RWPE2 (cell line): ENCODE data around the gene NOX5.

Source experiments
- ATAC-seq: fragments of 200-7000 bp; cut with Tn5 transposase; 3 replicates; pipeline ENCODE4 v1.9.1; 2021; ENCODE audit warnings: low read depth
- DNase-seq: peaks from one replicate; pipeline ENCODE4 v3.0.0-alpha.2; 2020; ENCODE audit warnings: low spot score
- H3K27ac ChIP-seq: fragments of 450-650 bp; 2 replicates; pipeline ENCODE4 v1.5.1; 2017; ENCODE audit warnings: mild to moderate bottlenecking; ENCODE audit not compliant: poor library complexity, severe bottlenecking
- H3K27me3 ChIP-seq: fragments of 250-450 bp; sonication (Bioruptor Pico); 2 replicates; pipeline ENCODE4 v1.5.1; 2021; ENCODE audit warnings: mild to moderate bottlenecking, moderate library complexity; ENCODE audit not compliant: insufficient read depth, poor library complexity, severe bottlenecking
- H3K36me3 ChIP-seq: fragments of 250-450 bp; sonication (Bioruptor Pico); 2 replicates; pipeline ENCODE4 v1.5.1; 2020; ENCODE audit warnings: low read depth, mild to moderate bottlenecking, moderate library complexity
- H3K4me1 ChIP-seq: fragments of 250-450 bp; sonication (Bioruptor Pico); 2 replicates; pipeline ENCODE4 v1.5.1; 2021; ENCODE audit warnings: mild to moderate bottlenecking, moderate library complexity; ENCODE audit not compliant: insufficient read depth, poor library complexity, severe bottlenecking
- H3K4me3 ChIP-seq: fragments of 250-450 bp; sonication (Bioruptor Pico); 2 replicates; pipeline ENCODE4 v1.5.1; 2021; ENCODE audit warnings: mild to moderate bottlenecking, moderate library complexity; ENCODE audit not compliant: severe bottlenecking
- H3K9me3 ChIP-seq: fragments of 250-450 bp; sonication (Bioruptor Pico); 2 replicates; pipeline ENCODE4 v1.5.1; 2021; ENCODE audit warnings: mild to moderate bottlenecking, moderate library complexity; ENCODE audit not compliant: severe bottlenecking
- CTCF ChIP-seq: fragments of 450-650 bp; IDR thresholded peaks from one replicate; pipeline ENCODE4 v1.5.1; 2017; ENCODE audit warnings: mild to moderate bottlenecking, moderate library complexity; ENCODE audit not compliant: poor library complexity, severe bottlenecking

Gene NOX5

GRCh38 chr15:69059557-69059943 lies 45.1 kb downstream of the NOX5 start:
- Histone ChIP-seq H3K27me3 (no peaks in the 10 kb centered on the region), H3K36me3 (no peaks in the 10 kb centered on the region), H3K4me3 (no peak overlapping the region), H3K4me1 (peaks cover 5% of the 10 kb centered on the region), H3K27ac (no peak overlapping the region), H3K9me3 (no peaks in the 10 kb centered on the region)
- no peak for TF ChIP-seq CTCF
- ATAC-seq (no peak), DNase-seq (no peak)

GRCh38 chr15:69060041-69060481 lies 45.6 kb downstream of the NOX5 start:
- Histone ChIP-seq H3K9me3 (no peaks in the 10 kb centered on the region), H3K4me3 (no peak overlapping the region), H3K27ac (no peak overlapping the region), H3K36me3 (no peaks in the 10 kb centered on the region), H3K4me1 (peaks cover 5% of the 10 kb centered on the region), H3K27me3 (no peaks in the 10 kb centered on the region)
- DNase-seq = no peak
- ATAC-seq = no peak
- TF ChIP-seq CTCF = no peak

- no peak for TF ChIP-seq CTCF
- no peaks in the 10 kb centered on the region for H3K27me3 ChIP-seq
- H3K36me3 ChIP-seq = no peaks in the 10 kb centered on the region
- peak overlapping the region; percentile 11 for H3K27ac ChIP-seq
- peaks cover 5% of the 10 kb centered on the region for H3K4me1 ChIP-seq
- H3K4me3 ChIP-seq = no peak overlapping the region
- ATAC-seq (no peak), DNase-seq (no peak)
- no peaks in the 10 kb centered on the region for H3K9me3 ChIP-seq
Observed at GRCh38 chr15:69060744-69061143, 46.2 kb downstream of the NOX5 start.

- DNase-seq = no peak
- no peaks in the 10 kb centered on the region for H3K27me3 ChIP-seq
- peaks cover 5% of the 10 kb centered on the region for H3K4me1 ChIP-seq
- peak overlapping the region; percentile 11 for H3K27ac ChIP-seq
- H3K4me3 ChIP-seq = no peak overlapping the region
- H3K9me3 ChIP-seq = no peaks in the 10 kb centered on the region
- H3K36me3 ChIP-seq = no peaks in the 10 kb centered on the region
- peak; percentile 17 for TF ChIP-seq CTCF
- peak; percentile 19; the same call in 2 of the 3 replicates for ATAC-seq
Observed at GRCh38 chr15:69061414-69061842, 46.9 kb downstream of the NOX5 start.

- Histone ChIP-seq H3K4me3 (no peak overlapping the region), H3K36me3 (no peaks in the 10 kb centered on the region), H3K4me1 (peaks cover 5% of the 10 kb centered on the region), H3K9me3 (no peaks in the 10 kb centered on the region), H3K27me3 (no peaks in the 10 kb centered on the region), H3K27ac (no peak overlapping the region)
- no peak for TF ChIP-seq CTCF
- ATAC-seq = no peak
- no peak for DNase-seq
Observed at GRCh38 chr15:69064649-69065048, 50.2 kb downstream of the NOX5 start.
